Measurements from ENCODE around the gene BDKRB1.

The BDKRB1 gene

GRCh38 chr14:96281486-96281885, 25.5 kb downstream of the BDKRB1 start:
- peaks cover 11% of the 10 kb centered on the region for H3K36me3 ChIP-seq (ENCODE audit: insufficient read depth, low read length)
- H3K27me3 ChIP-seq (ENCODE audit: insufficient read depth, low read length) = no peaks in the 10 kb centered on the region
- no peak overlapping the region for H3K4me3 ChIP-seq (ENCODE audit: low read length)
- peaks cover 3% of the 10 kb centered on the region for H3K9me3 ChIP-seq (ENCODE audit: low read length)
- H2AFZ ChIP-seq (ENCODE audit: low read depth, low read length) = no peak overlapping the region
- H3K4me1 ChIP-seq (ENCODE audit: insufficient read depth, low read length) = peaks cover 18% of the 10 kb centered on the region

- peaks cover 16% of the 10 kb centered on the region for H3K36me3 ChIP-seq (ENCODE audit: insufficient read depth, low read length)
- H3K4me1 ChIP-seq (ENCODE audit: insufficient read depth, low read length) = peaks cover 18% of the 10 kb centered on the region
- H3K9me3 ChIP-seq (ENCODE audit: low read length) = no peaks in the 10 kb centered on the region
These were observed 28.0 kb downstream of the BDKRB1 start for GRCh38 chr14:96284008-96284407.

GRCh38 chr14:96284430-96284829, 28.4 kb downstream of the BDKRB1 start:
- Histone ChIP-seq H3K4me3 (ENCODE audit: low read length) (no peak overlapping the region), H3K36me3 (ENCODE audit: insufficient read depth, low read length) (peaks cover 19% of the 10 kb centered on the region), H2AFZ (ENCODE audit: low read depth, low read length) (no peak overlapping the region), H3K4me1 (ENCODE audit: insufficient read depth, low read length) (peaks cover 18% of the 10 kb centered on the region), H3K27me3 (ENCODE audit: insufficient read depth, low read length) (no peaks in the 10 kb centered on the region), H3K9me3 (ENCODE audit: low read length) (no peaks in the 10 kb centered on the region)

More at GRCh38 chr14:96284008-96284407, 28.0 kb downstream of the BDKRB1 start:
- Histone ChIP-seq H3K27me3 (ENCODE audit: insufficient read depth, low read length) (no peaks in the 10 kb centered on the region), H3K4me3 (ENCODE audit: low read length) (no peak overlapping the region), H2AFZ (ENCODE audit: low read depth, low read length) (no peak overlapping the region)

- no peaks in the 10 kb centered on the region for H3K9me3 ChIP-seq (ENCODE audit: low read length)
- H3K4me1 ChIP-seq (ENCODE audit: insufficient read depth, low read length) = peaks cover 18% of the 10 kb centered on the region
- peaks cover 29% of the 10 kb centered on the region for H3K36me3 ChIP-seq (ENCODE audit: insufficient read depth, low read length)
- no peak overlapping the region for H2AFZ ChIP-seq (ENCODE audit: low read depth, low read length)
- no peak overlapping the region for H3K4me3 ChIP-seq (ENCODE audit: low read length)
- no peaks in the 10 kb centered on the region for H3K27me3 ChIP-seq (ENCODE audit: insufficient read depth, low read length)
These were observed 29.7 kb downstream of the BDKRB1 start for GRCh38 chr14:96285667-96286066.

GRCh38 chr14:96286251-96286650, 30.2 kb downstream of the BDKRB1 start:
- H3K36me3 ChIP-seq (ENCODE audit: insufficient read depth, low read length) = peaks cover 29% of the 10 kb centered on the region
- no peaks in the 10 kb centered on the region for H3K27me3 ChIP-seq (ENCODE audit: insufficient read depth, low read length)
- H2AFZ ChIP-seq (ENCODE audit: low read depth, low read length) = no peak overlapping the region
- peaks cover 18% of the 10 kb centered on the region for H3K4me1 ChIP-seq (ENCODE audit: insufficient read depth, low read length)
- no peak overlapping the region for H3K4me3 ChIP-seq (ENCODE audit: low read length)
- no peaks in the 10 kb centered on the region for H3K9me3 ChIP-seq (ENCODE audit: low read length)

DNA sequence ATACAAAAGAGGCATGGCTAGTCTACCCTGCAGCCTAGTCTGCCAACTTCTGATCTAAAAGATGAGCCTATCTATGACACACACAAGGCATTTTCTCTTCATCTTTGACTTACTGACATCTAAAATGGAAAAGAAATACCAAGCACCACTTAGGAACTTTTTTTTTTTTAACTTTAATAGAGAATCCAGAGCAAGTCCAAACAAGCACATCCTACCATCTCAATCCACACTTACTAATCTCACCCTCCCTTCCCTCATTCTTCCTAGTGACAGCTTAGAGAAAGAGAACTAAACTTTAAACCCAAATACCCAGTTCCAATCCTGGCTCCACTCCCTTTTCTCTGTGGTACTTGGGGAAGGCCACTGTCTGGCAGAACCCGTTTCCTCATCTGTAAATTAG, 31.8 kb downstream of the BDKRB1 start:
- Histone ChIP-seq H3K9me3 (ENCODE audit: low read length) (no peaks in the 10 kb centered on the region), H3K27me3 (ENCODE audit: insufficient read depth, low read length) (no peaks in the 10 kb centered on the region), H3K4me1 (ENCODE audit: insufficient read depth, low read length) (peaks cover 6% of the 10 kb centered on the region), H2AFZ (ENCODE audit: low read depth, low read length) (no peak overlapping the region), H3K4me3 (ENCODE audit: low read length) (no peak overlapping the region), H3K36me3 (ENCODE audit: insufficient read depth, low read length) (peaks cover 32% of the 10 kb centered on the region)

DNA sequence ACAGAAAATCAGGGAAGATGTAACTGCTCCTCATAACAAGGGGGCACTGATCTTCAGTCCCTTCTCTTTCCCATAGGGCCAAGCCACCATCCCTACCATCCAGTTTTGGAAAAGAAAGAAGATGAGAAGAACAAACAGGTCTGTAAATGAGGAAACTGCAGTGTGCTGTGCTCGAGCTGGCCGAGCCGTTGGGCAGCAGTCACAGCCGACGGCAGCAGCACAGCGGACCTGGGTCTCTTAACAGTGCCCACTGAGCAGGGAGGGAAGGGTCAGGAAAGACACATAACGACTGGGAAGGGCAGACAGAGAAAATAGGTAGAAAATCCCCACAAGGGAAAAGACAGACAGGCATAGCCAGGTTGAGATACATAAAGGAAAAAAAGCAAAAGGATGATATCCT, 38.2 kb downstream of the BDKRB1 start:
- no peak overlapping the region for H2AFZ ChIP-seq (ENCODE audit: low read depth, low read length)
- H3K9me3 ChIP-seq (ENCODE audit: low read length) = no peaks in the 10 kb centered on the region
- peaks cover 22% of the 10 kb centered on the region for H3K36me3 ChIP-seq (ENCODE audit: insufficient read depth, low read length)
- no peak overlapping the region for H3K4me3 ChIP-seq (ENCODE audit: low read length)
- no peaks in the 10 kb centered on the region for H3K27me3 ChIP-seq (ENCODE audit: insufficient read depth, low read length)
- no peaks in the 10 kb centered on the region for H3K4me1 ChIP-seq (ENCODE audit: insufficient read depth, low read length)

DNA sequence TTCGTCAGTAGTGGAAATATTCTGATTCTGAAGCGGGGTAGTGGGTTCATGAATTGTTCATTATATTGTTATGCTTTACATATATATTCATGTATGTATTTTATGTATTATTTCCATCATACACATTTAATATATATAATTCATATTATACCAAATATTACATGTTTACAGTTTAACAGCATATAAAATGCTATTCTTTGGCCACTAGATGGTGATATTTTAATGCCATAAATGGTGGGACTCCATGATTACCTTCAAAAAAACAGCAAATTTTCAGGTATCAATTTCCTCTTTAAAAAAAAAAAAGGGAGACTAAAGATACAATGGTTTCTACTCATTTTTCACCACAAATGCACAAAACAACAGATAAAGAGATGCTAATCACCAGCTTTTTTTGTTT, 41.0 kb downstream of the BDKRB1 start:
- Histone ChIP-seq H3K27me3 (ENCODE audit: insufficient read depth, low read length) (no peaks in the 10 kb centered on the region), H3K36me3 (ENCODE audit: insufficient read depth, low read length) (peaks cover 19% of the 10 kb centered on the region), H2AFZ (ENCODE audit: low read depth, low read length) (no peak overlapping the region), H3K4me3 (ENCODE audit: low read length) (no peak overlapping the region), H3K9me3 (ENCODE audit: low read length) (no peaks in the 10 kb centered on the region), H3K4me1 (ENCODE audit: insufficient read depth, low read length) (no peaks in the 10 kb centered on the region)

GRCh38 chr14:96297997-96298515, 42.0 kb downstream of the BDKRB1 start:
- no peaks in the 10 kb centered on the region for H3K27me3 ChIP-seq (ENCODE audit: insufficient read depth, low read length)
- no peak overlapping the region for H3K4me3 ChIP-seq (ENCODE audit: low read length)
- H3K4me1 ChIP-seq (ENCODE audit: insufficient read depth, low read length) = no peaks in the 10 kb centered on the region
- H2AFZ ChIP-seq (ENCODE audit: low read depth, low read length) = no peak overlapping the region
- H3K36me3 ChIP-seq (ENCODE audit: insufficient read depth, low read length) = peaks cover 16% of the 10 kb centered on the region
- no peaks in the 10 kb centered on the region for H3K9me3 ChIP-seq (ENCODE audit: low read length)

DNA sequence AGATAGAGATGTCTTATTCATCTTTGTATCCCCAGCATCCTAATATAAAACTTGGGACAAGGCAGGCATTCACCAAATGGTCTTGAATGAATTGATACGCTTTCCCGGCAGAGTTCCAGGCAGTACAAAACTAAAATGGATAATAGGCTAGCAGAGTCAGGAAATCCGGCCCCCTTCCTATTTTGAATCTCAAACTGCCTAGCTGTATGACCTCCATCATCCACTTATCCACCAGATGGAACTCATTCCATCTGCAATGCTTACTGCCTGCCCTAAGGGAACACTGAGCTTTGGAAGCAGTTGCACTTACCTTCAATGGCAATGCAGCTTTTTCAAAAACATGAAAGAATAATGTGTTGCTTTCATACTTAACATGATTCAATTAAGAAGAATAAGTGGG, 43.4 kb downstream of the BDKRB1 start:
- H3K4me3 ChIP-seq (ENCODE audit: low read length) = no peak overlapping the region
- no peaks in the 10 kb centered on the region for H3K4me1 ChIP-seq (ENCODE audit: insufficient read depth, low read length)
- no peak overlapping the region for H2AFZ ChIP-seq (ENCODE audit: low read depth, low read length)
- H3K36me3 ChIP-seq (ENCODE audit: insufficient read depth, low read length) = peaks cover 22% of the 10 kb centered on the region
- H3K27me3 ChIP-seq (ENCODE audit: insufficient read depth, low read length) = no peaks in the 10 kb centered on the region
- no peaks in the 10 kb centered on the region for H3K9me3 ChIP-seq (ENCODE audit: low read length)

DNA sequence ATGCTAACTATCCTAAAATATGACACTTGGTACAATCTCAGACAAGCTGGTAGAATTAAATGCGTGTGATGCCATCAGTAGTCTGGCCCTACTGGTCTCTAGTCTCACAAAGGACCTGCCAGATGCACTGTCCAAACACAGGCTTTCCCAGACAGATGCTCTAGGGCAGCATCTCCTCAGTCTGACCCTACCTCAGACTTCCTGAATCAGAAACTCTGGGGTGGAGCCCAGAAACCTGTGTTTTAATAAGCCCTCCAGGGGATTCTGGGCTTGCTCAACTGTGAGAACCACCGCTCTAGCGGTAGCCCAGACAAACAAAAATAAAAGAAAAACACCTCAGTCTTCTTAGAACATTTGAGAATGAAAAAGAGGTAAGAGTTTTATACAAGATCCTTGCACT, 48.0 kb downstream of the BDKRB1 start:
- H3K4me3 ChIP-seq (ENCODE audit: low read length) = no peak overlapping the region
- H2AFZ ChIP-seq (ENCODE audit: low read depth, low read length) = no peak overlapping the region
- no peaks in the 10 kb centered on the region for H3K9me3 ChIP-seq (ENCODE audit: low read length)
- no peaks in the 10 kb centered on the region for H3K27me3 ChIP-seq (ENCODE audit: insufficient read depth, low read length)
- no peaks in the 10 kb centered on the region for H3K4me1 ChIP-seq (ENCODE audit: insufficient read depth, low read length)
- peaks cover 38% of the 10 kb centered on the region for H3K36me3 ChIP-seq (ENCODE audit: insufficient read depth, low read length)

- H3K36me3 ChIP-seq (ENCODE audit: insufficient read depth, low read length) = peaks cover 42% of the 10 kb centered on the region
These were observed 48.9 kb downstream of the BDKRB1 start for GRCh38 chr14:96304956-96305355.

GRCh38 chr14:96307434-96307833, 51.4 kb downstream of the BDKRB1 start:
- Histone ChIP-seq H3K36me3 (ENCODE audit: insufficient read depth, low read length) (peaks cover 51% of the 10 kb centered on the region), H2AFZ (ENCODE audit: low read depth, low read length) (no peak overlapping the region), H3K4me1 (ENCODE audit: insufficient read depth, low read length) (no peaks in the 10 kb centered on the region), H3K27me3 (ENCODE audit: insufficient read depth, low read length) (no peaks in the 10 kb centered on the region), H3K4me3 (ENCODE audit: low read length) (no peak overlapping the region), H3K9me3 (ENCODE audit: low read length) (no peaks in the 10 kb centered on the region)

More at GRCh38 chr14:96304956-96305355, 48.9 kb downstream of the BDKRB1 start:
- no peaks in the 10 kb centered on the region for H3K27me3 ChIP-seq (ENCODE audit: insufficient read depth, low read length)
- no peaks in the 10 kb centered on the region for H3K4me1 ChIP-seq (ENCODE audit: insufficient read depth, low read length)
- no peak overlapping the region for H3K4me3 ChIP-seq (ENCODE audit: low read length)
- H2AFZ ChIP-seq (ENCODE audit: low read depth, low read length) = no peak overlapping the region
- no peaks in the 10 kb centered on the region for H3K9me3 ChIP-seq (ENCODE audit: low read length)

Data from neuron (in vitro differentiated cells).